DMS153 (cell line): ENCODE results near the gene MTREX.

Experiments
- DNase-seq: peaks from one replicate; lab custom pipeline; 2025; lab: John Stamatoyannopoulos, UW

MTREX gene

DNA sequence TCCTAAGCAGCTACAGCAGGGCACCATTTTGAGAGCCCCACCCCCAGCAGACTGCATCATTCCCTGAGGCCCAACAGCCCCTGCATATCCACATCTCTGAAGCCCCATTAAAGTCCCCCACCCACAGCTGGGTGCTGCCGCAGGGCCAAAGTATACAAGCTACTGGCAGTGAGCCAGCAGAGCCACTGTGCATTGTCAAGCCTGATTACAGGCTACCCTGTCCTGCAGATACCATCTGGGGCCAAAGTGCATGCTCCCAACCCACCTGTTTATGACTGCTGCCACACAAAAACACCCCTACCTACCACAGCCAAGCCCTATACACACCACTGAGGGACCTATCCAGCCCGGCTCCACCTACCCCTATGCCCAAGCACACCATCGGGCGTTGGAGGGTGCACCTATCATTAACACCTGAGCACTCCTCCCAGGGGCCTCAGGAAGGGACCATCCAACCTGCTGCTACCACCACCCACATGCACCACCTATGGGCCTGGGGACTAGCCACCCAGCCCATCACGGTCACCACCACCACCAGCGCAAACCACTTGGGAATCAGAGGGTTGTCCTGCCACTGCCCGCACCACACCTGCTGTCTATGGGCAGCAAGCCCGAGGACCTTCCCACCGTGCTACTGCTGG is 121.9 kb downstream of the MTREX start:
- no peak for DNase-seq

DNA sequence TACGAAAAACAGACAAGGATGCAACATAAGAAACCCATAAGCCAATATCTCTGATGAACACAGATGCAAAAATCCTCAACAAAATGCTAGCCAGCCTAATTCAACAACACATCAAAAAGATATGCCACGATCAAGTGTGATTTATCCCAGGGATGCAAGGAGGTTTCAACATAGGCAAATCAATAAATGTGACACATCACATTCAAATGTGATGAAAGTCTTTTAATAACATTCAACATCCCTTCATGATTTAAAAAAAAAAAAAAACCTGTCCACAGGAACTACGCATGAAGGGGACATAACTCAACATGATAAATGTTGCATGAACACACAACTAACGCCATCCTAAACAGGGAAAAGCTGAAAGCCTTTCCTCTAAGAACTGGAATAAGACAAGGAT is 124.8 kb downstream of the MTREX start:
- DNase-seq: no peak

DNA sequence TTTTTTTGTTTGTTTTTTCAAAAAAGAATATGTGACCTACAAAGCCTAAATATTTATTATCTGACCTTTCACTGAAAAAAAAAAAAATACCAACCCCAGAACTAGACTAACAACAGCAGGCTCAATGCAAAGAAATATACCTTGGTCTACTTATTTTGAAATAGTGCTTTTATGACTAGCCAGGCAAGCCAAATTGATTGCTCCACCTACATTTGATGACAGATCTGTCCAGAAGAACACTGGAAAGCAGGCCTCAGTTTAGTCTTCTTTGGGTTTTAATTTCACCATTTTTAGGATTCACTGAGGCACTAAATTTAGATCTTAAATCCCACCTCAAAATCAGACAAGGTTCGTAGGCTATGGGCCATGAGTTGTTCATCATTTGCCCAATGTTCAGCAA is 129.7 kb downstream of the MTREX start:
- DNase-seq: no peak

DNA sequence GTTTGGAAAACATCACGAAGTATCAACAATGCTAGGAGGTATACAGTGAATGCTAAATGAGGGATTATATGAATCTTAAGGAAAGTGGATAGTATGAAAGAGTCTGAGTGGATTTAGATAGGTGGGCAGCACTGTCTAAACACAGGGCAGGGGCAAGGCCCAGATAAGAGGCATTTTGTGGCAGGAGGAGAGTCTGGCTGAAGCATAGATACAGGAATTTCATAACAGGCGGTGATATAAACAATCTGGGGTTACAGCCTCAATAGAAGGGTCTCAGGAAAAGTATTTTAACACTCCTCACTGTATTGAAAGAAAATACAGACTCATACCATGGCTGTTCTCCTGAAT is 130.0 kb downstream of the MTREX start:
- DNase-seq: no peak

DNA sequence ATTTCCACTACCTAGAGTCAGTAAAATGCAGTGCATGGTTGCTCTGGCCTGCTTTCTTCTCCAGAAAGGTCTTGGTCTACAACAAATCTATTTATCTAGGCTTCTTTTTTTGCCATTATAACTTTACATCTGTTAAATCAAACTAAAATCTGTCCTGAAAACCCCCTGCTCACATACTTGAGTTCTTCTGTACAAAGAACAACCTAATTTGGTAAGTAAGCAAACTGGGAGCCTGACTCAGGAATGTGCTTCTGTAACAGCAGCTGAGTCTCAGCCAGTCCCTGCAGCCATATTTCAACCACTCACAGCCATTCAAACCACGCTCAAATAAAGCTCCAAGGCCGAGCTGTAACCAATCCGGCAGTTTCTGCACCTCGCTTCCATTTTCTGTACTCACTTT is 131.2 kb downstream of the MTREX start:
- no peak for DNase-seq

DNA sequence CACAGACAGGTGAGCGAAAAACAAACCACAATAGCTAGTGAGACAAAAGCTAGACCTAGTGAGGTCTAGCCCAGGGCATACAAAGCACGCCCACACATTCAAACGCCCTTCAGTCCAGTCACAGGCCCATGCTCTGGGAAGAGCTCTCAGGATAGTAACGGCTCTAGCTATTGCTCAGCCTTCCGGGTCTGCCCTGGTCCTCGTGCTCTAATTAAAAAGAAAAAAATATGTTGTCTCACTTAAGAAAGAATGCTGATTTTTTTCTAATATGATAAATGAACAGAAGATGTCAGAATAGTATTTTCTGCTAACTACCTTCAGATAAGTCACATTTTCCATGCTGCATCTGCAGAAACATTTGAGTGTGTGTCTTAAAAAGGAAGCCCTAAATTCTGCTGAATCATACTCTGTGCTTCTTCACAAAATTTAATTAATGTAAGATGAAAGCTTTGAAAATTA is 132.4 kb downstream of the MTREX start:
- no peak for DNase-seq

DNA sequence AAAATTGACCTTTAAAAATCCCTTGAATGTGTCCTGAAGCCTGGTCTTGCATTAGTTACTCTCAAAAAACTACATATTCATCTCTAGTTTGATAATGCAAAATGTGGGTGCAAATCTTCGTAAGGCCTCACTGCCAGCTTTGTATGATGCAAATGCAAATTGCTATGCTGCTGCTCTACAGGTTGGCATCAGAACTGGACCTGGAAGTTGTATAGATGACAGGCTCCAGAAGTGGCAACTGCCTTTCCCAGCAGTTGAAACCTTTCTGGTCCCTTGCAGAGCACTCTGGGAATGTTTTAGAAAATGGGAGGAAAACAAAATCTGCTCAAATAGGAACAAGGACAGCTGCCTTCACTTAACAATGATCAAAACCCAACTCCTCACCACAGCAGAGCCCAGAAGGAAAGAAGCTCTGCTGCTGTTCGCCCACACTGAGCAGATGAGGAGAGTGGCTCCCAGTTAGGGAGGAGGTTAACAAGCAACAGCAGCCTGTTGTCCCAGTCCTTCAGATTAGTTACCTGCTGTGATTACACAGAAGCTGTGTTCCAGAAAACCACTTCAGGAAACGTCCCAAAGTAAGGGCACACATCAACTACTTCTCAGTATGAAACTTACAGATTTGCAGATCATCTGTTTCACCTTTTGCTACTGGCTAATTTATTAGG is 133.4 kb downstream of the MTREX start:
- no peak for DNase-seq

DNA sequence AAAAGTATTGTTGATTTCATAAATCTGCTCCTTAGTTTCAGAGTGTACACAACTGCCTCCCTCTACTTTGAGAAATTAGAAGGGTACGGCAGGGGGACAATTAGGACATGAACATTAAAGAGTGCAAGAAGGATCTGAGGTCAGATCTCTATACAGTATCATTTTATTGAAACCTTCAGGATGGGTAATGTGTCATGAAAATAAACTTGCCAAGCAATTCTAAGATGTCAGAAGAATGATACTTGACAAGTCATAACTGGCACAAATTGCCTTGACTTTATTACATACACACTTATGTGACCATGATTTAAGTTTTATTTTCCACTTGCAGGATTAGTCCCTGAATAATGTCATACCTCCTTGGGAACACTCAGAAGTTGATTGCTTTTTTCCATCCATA is 134.2 kb downstream of the MTREX start:
- DNase-seq: no peak

DNA sequence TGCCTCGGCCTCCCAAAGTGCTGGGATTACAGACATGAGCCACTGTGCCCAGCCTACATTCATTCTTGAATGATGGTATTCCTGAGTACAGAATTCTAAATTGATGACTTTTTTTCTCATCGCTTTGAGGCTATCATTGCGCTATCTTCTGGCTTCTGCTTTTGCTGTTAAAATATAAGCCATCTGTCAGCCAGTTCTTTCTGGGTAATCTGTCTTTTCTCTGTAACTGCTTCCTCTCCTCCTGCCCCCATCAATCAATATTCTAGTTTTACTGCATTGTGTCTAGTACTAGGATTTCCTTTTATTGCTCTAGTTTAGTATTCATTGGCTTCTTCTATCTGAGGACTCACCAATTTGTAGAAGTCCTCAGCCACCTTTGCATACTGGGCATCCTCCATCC is 138.0 kb downstream of the MTREX start:
- no peak for DNase-seq

DNA sequence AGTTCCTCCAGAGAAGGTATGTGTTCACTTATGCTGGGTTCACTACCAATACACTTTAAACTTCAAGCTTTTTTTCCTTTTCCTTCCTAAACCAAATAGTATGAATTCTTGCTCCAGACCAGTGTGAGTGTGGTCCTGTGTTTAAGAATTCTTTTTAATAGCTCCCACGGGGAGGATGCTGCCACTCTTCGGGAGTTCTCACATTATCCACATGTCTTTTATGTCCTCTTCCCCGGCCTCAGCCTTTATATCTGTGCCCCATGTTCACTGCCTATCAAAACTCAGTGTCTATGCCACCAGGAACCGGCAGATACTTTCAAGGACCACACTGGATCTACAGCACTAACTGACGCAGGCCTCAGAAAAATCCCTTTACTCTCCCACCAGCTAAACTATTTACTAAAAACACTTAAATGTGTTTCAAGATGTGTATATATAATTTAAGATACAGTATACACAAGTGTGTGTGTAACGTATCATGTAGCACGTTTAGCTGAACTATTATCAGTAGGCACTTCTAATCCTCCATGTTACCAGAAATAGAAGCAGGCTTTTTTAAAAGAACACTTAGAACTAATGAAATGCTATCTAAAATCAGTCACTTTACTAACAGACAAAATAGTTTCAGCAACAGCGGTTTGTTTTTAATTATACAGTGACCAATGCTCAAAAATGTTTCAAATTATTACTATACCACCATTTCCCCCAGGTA is 139.0 kb downstream of the MTREX start:
- DNase-seq: no peak

DNA sequence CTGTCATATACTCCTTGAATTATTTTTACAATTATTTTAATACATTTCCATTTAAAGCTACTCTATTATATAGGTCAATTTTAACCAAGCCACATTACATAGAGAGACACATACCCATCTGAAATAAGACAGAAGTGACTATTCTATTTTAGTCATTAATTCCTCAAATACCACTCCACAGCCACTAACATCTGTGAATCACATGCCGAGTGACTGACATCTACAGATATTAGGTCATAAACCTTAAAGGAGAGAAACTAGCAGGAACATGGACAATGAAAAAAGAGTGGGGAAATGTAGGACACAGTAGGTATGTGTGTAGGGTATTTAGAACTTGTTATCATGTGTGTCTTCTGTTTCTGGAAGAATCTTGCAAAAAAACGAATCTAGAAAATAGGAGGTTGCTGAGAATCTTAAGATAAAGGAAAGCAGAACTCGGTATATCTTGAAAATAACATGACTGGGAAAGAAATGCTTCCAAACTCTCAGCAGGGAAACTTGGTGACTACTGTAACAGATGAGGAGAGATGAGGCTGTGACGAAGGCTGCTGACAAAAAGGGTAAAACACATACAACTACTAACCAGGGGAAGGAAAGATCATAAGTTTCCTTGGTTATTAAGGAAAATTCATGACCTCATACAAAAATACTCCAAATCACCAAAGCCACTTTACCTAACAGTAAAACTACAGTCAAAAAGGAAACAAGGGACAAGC is 142.4 kb downstream of the MTREX start:
- DNase-seq: no peak

DNA sequence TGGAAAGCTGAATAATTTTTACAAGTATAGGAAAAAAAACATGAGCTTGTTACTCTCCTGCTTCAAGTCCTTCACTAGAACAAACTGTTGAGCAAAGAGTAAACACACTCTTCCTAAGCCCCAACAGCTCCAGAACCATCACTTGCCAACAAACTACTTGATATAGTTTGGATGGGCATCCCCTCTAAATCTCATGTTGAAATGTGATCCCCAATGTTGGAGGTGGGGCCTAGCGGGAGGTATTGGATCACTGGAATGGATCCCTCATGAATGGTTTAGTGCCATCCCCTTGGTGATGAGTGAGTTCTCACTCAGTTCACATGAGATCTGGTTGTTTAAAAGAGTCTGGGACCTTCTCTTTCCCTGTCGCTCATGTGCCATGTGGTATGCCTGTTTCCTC is 144.2 kb downstream of the MTREX start:
- no peak for DNase-seq

DNA sequence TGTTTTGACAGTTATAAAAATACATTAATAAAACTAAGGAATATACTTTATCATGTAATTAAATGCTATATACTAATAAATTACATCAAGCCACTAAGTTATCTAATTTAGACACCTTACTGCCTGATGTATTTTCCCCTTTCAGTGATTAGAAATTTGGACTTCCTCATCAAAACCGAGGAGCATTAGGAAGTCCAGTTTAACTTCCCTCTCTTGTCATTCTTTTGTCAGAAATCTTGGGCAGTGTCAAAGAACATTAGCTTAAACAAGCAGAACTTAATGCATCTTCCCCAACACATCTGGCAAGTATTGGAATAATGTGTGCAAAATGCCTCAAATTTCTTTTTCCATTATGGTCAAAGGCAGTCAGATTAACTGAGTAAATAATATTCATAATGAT is 145.4 kb downstream of the MTREX start:
- no peak for DNase-seq

DNA sequence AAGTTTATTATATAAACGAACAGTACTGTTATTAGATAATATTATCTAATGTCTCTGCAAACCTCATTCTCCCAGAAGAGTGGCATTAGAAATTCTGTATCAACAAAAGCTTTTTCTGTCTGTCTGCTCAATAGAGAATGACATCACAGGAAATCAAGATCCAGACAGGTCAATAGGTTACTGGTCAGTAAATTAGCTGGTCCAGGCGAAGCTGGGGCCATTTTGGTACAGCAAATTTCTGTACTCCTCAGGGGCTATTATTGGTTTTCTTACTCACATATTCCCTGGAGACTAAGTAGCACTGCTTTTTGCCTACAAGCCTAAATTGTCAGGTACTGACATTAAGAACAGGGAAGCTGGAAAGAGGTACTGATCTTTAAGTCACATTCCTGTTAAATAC is 146.5 kb downstream of the MTREX start:
- DNase-seq: no peak

DNA sequence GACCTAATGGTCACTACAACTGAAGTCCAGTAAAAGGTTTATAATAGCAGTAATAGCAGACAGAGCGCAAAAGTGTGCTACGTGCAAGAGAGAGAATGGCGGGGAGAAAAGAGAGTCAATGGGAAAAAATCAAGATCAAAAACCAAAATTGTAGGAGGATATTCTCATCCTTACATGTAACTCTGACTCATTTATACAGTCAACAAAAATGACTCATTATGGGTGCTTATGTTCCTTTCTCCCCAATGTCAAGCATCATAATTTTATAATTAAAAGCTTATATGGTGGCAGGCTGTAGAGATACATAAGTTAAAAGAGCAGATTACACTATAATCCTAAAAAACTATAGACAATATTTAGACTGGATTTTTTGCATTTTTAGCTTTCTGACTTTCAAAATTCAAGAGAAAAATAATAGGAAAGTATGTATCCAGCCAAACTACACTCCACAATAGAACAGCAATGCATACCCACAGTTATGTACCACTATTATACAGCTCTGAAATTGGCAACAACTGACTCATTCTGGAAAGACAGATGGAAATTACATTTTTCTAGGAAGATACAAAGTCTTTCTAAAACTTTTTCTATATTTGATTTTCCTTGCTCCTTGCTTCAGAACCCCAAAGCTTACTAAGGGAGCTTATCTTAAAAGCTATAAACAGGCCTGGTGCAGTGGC is 148.6 kb downstream of the MTREX start:
- no peak for DNase-seq

DNA sequence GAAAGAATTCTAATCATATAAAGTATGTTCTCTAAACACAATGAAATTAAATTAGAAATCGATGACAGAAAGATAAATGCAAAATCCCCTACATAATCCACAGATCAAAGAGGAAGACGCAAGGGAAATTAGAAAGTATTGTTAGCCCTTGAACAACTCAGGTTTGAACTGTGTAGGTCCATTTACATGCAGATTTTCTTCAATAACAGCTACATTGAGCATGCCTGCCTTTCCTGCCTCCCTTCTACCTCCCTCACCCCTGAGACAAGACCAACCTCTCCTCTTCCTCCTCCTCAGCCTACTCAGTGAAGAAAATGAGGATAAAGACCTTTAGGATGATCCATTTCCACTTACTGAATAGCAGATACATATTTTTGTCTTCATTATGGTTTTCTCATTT is 151.8 kb downstream of the MTREX start:
- DNase-seq: no peak

DNA sequence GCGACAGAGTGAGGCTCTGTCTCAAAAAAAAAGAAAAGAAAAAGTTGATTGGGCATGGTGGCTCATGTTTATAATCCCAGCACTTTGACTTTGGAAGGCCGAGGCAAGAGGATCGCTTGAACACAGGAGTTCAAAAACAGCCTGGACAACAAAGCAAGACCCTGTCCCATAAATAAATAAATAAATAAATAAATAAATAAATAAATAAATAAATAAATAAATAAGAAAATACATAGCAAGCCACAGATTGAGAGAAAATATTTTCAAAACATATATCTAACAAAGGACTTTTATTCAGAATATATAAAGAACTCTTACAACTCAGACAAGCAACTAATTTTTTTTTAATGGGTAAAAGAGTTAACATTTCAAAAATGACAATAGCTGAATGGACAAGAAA is 155.8 kb downstream of the MTREX start:
- DNase-seq: no peak

DNA sequence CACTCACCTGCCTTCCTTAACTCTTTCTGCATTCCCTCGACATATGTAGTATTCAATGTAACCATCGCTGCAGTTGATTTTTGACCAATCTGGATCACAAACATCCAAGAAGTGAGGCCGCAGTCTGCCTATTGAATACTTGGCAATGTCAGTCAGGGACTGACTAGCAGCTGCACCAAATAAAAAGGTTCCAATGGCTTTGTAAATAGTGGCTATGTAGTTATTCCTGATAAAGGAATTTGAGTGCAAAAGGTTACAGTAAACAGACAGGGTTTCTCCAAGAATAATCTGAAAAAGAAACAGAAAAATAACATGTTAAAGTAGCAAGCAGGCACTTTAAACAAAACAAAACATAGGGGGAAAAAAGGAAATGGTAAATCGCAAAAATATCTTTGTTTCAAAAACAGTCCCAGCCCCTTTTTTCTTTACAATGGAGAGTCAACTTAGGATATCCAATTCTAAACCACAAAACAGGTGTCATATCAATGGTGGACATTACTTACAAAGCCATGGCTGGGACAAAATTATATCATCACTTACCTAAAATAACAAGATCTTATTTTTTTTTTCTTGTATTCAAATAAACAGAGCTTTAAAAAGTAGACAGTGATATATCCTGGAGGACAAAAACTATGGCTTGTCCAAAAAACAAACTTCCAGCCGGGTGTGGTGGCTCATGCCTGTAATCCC is 160.2 kb downstream of the MTREX start:
- DNase-seq: no peak

DNA sequence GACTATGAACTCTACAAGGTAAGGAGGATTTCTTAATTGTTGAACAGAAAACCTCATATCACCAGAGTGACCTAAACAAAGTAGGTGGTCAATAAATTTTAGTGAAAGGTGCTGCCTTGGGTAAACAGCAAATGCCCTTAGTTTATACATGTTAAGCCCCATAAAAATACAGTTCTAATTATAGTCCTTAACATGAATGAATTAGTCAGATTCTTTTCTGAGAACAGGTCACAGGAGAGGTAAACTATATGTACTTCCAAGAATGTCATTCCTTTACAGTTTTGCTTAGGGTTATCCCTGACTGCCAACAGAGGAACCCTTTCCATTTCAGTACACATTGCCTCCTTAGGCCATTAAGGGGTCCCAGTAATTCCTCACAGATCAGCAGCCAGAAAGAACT is 162.1 kb downstream of the MTREX start:
- no peak for DNase-seq

DNA sequence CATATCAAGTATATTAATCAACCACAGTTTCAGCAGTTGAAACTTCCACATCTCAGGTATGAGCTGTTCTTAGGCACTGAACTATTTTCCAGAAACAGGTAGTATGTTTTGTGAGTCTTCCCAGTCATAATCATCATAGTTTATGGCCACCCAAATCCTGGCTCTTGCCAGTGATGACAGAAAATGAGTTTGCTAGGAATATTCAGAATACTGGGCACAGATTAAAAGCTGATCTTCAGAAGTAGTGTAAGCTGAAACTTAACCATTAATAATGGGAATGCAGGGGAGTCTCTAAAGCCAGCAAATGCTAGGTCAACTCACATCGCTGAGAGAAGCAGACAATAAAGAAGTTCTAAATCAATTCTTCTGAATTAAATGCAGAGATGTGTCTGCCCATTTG is 162.5 kb downstream of the MTREX start:
- DNase-seq: no peak

DNA sequence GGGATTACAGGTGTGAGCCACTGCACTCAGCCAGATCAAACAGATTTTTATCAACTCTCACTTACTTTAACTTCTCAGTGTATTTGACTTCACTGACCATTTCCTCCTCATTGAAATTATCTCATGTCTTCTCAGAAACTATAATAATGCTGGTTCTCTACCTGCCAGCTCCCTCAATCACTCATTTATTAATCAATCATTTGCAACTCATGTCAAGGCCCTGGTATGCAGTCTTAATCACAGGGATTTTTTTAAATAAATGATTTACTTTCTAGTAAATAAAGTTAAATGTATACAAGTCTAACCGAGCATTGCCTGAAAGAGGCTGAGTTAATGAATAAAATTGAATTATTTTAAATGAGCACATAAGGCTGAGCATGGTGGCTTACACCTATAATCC is 163.7 kb downstream of the MTREX start:
- DNase-seq: no peak

DNA sequence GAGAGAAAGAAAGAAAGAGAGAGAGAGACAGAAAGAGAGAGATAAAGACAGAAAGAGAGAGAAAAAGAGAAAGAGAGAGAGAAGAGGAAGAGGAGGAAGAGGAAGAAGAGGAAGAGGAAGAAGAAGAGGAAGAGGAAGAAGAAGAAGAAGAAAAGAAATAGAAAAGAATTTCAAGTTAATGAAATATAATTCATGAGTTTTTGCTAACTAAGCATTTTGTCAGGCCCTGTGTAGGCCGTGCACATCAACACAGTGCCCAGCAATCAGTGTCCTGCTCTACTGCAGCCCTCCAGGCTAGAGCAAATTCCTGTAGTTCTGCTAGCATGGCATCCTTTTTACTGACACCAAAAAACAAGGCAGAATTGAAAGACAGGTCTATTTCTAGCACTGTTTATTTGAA is 164.9 kb downstream of the MTREX start:
- DNase-seq: no peak
